Measurements from ENCODE around the gene KLHL8.

DNA sequence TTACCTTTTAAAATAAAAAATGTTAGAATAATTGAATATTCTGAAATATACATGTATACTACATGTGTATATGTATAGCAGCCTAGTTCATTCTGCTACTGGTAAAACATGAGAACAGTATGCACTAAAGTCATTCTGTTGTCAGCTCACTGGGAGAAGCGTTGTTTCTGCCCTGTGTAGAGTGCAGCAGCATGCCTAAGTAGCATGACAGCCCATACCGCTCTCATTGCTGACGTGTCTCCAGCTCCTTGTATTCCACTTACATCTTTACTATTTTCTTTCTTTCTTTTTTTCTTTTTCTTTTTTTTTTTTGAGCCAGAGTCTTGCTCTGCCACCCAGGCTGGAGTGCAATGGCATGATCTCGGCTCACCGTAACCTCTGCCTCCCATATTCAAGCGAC, 90.7 kb downstream of the KLHL8 start:
- TF ChIP-seq, protein P1, sequence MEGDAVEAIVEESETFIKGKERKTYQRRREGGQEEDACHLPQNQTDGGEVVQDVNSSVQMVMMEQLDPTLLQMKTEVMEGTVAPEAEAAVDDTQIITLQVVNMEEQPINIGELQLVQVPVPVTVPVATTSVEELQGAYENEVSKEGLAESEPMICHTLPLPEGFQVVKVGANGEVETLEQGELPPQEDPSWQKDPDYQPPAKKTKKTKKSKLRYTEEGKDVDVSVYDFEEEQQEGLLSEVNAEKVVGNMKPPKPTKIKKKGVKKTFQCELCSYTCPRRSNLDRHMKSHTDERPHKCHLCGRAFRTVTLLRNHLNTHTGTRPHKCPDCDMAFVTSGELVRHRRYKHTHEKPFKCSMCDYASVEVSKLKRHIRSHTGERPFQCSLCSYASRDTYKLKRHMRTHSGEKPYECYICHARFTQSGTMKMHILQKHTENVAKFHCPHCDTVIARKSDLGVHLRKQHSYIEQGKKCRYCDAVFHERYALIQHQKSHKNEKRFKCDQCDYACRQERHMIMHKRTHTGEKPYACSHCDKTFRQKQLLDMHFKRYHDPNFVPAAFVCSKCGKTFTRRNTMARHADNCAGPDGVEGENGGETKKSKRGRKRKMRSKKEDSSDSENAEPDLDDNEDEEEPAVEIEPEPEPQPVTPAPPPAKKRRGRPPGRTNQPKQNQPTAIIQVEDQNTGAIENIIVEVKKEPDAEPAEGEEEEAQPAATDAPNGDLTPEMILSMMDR (IDR thresholded peaks at IDR 0.05): no peak
- no peak for TF ChIP-seq POLR2AphosphoS5 (IDR thresholded peaks at IDR 0.05)

All from prostate gland (tissue), 2 donors.